Neural cell (in vitro differentiated cells): ENCODE data around the gene SERINC2. TPM values are rescaled to one million over a fixed set of nuclear protein-coding genes. Genes with fewer than 3 reads are reported as not detected.
"Not testable (repeated sequence)": the region's sequence is repeated elsewhere in the genome, so short reads cannot be mapped to it uniquely, and the experiment has no call there.

ENCODE experiments used
- H2AFZ ChIP-seq: fragments of 200-600, 300-800 bp; sonication (generic), shearing (Covaris generic); 2 replicates; pipeline ENCODE4 v1.6.0; 2014; ENCODE audit warnings: low read depth, mild to moderate bottlenecking, antibody characterized with exemption, low read length, moderate library complexity
- H3F3A ChIP-seq: fragments of 200-600 bp; shearing (Covaris generic); 2 replicates; pipeline ENCODE4 v1.6.1; 2016; ENCODE audit warnings: mild to moderate bottlenecking, moderate library complexity, mixed read lengths, antibody characterized with exemption, low read length; ENCODE audit not compliant: insufficient read depth, poor library complexity, severe bottlenecking
- H3K27ac ChIP-seq: fragments of 200-600, 300-800 bp; sonication (generic), shearing (Covaris generic); 2 replicates; pipeline ENCODE4 v1.5.1; 2014; ENCODE audit warnings: mild to moderate bottlenecking, low read length, moderate library complexity
- H3K27me3 ChIP-seq: fragments of 300-800, 200-600 bp; sonication (generic), shearing (Covaris generic); 2 replicates; pipeline ENCODE4 v1.6.0; 2014; ENCODE audit warnings: mild to moderate bottlenecking, low read depth, low read length, moderate library complexity; ENCODE audit not compliant: insufficient read depth
- H3K36me3 ChIP-seq: fragments of 300-800, 200-600 bp; sonication (generic), shearing (Covaris generic); 2 replicates; pipeline ENCODE4 v1.5.1; 2014; ENCODE audit warnings: mild to moderate bottlenecking, antibody characterized with exemption, low read length, moderate library complexity; ENCODE audit not compliant: insufficient read depth
- H3K4me2 ChIP-seq: fragments of 300-800, 200-600 bp; sonication (generic), shearing (Covaris generic); 2 replicates; pipeline ENCODE4 v1.6.0; 2014; ENCODE audit warnings: mild to moderate bottlenecking, low read length
- H3K4me3 ChIP-seq: fragments of 300-800, 200-600 bp; sonication (generic), shearing (Covaris generic); 2 replicates; pipeline ENCODE4 v1.5.1; 2014; ENCODE audit warnings: mild to moderate bottlenecking, low read length, moderate library complexity
- H3K79me2 ChIP-seq: fragments of 200-600 bp; shearing (Covaris generic); replicated peaks from 2 replicates; pipeline ENCODE4 v1.6.0; 2014; ENCODE audit warnings: mild to moderate bottlenecking, low read length, moderate library complexity; ENCODE audit not compliant: insufficient read depth
- H3K9ac ChIP-seq: fragments of 300-800, 200-600 bp; sonication (generic), shearing (Covaris generic); 2 replicates; pipeline ENCODE4 v1.6.1; 2016; ENCODE audit warnings: mild to moderate bottlenecking, low read length, mixed read lengths
- H3K9me2 ChIP-seq: fragments of 200-600 bp; shearing (Covaris generic); 2 replicates; pipeline ENCODE4 v1.6.1; 2016; ENCODE audit warnings: mild to moderate bottlenecking, low read length, mixed read lengths; ENCODE audit not compliant: insufficient read depth
- H3K9me3 ChIP-seq: fragments of 200-600, 300-800 bp; sonication (generic), shearing (Covaris generic); 2 replicates; pipeline ENCODE4 v1.6.1; 2016; ENCODE audit warnings: mild to moderate bottlenecking, mixed run types, low read length, moderate library complexity, mixed read lengths
- H4K20me1 ChIP-seq: fragments of 200-600 bp; shearing (Covaris generic); 2 replicates; pipeline ENCODE4 v1.6.1; 2016; ENCODE audit warnings: mild to moderate bottlenecking, mixed run types; ENCODE audit not compliant: insufficient read depth
- CTCF ChIP-seq: fragments of 450-650 bp; IDR thresholded peaks from 2 replicates; pipeline ENCODE4 v1.5.1; 2014; ENCODE audit warnings: antibody characterized with exemption, mild to moderate bottlenecking, moderate library complexity; ENCODE audit not compliant: poor library complexity, severe bottlenecking
- EP300 ChIP-seq: fragments of 450-650 bp; conservative IDR thresholded peaks from 2 replicates; pipeline ENCODE4 v1.6.1; 2014; ENCODE audit warnings: antibody characterized with exemption, mild to moderate bottlenecking, moderate library complexity; ENCODE audit not compliant: poor library complexity, severe bottlenecking
- EZH2 ChIP-seq: fragments of 200-600, 300-800 bp; shearing (Covaris generic), sonication (generic); IDR thresholded peaks from 2 replicates; pipeline ENCODE4 v1.6.1; 2014; ENCODE audit warnings: antibody characterized with exemption, low read length, borderline replicate concordance, mild to moderate bottlenecking; ENCODE audit not compliant: insufficient read depth, poor library complexity, severe bottlenecking
- MXI1 ChIP-seq: fragments of 450-650 bp; conservative IDR thresholded peaks from 2 replicates; pipeline ENCODE4 v1.6.1; 2014; ENCODE audit warnings: antibody characterized with exemption, mild to moderate bottlenecking; ENCODE audit not compliant: poor library complexity, severe bottlenecking
- POLR2AphosphoS5 ChIP-seq: IDR thresholded peaks from 2 replicates; pipeline ENCODE4 v1.6.1; 2012
- RAD21 ChIP-seq: fragments of 450-650 bp; conservative IDR thresholded peaks from 2 replicates; pipeline ENCODE4 v1.6.1; 2014; ENCODE audit warnings: antibody characterized with exemption, mild to moderate bottlenecking, moderate library complexity
- REST ChIP-seq: IDR thresholded peaks from 2 replicates; pipeline ENCODE4 v1.6.1; 2012; ENCODE audit warnings: borderline replicate concordance
- SMC3 ChIP-seq: fragments of 450-650 bp; conservative IDR thresholded peaks from 2 replicates; pipeline ENCODE4 v1.6.1; 2014; ENCODE audit warnings: antibody characterized with exemption, mild to moderate bottlenecking, moderate library complexity; ENCODE audit not compliant: poor library complexity
- TAF1 ChIP-seq: IDR thresholded peaks from 2 replicates; pipeline ENCODE4 v1.6.1; 2012; ENCODE audit warnings: low read depth
- polyA plus RNA-seq: library from polyadenylated mRNA; depleted of rRNA; stranded (reverse); fragments of >200 nt; gene quantifications from 2 replicates; pipeline ENCODE4 v1.2.3, GENCODE V29; 2014

Gene SERINC2
- polyA plus RNA-seq, 1 donor from 2014 or later: 8.6 TPM

DNA sequence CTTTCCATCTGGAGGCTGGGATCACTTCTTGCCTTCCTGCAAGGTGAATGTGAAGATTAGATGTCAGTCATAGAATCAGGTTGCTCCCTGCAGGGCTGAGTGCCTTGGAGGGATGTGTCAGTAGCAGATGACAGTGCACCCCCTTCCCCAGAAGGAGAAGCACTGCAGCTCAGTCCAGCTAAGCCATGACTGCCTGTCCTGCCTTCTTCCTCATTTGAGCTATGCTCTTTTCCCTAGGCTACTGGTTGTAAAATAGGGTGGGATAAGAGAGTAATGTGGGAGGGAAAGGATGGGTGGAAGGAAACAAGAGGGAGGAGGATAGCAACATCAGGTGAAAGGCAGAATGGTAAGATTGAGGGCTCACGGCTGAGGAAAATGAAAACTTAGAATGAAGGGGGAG is 29.0 kb upstream of the SERINC2 start:
- Histone ChIP-seq H3F3A (no peaks in the 10 kb centered on the region), H4K20me1 (no peaks in the 10 kb centered on the region), H3K27ac (no peak overlapping the region), H3K9me2 (no peaks in the 10 kb centered on the region), H3K4me2 (no peak overlapping the region), H3K9ac (no peak overlapping the region), H2AFZ (no peak overlapping the region), H3K36me3 (no peaks in the 10 kb centered on the region), H3K79me2 (no peaks in the 10 kb centered on the region), H3K9me3 (no peaks in the 10 kb centered on the region), H3K27me3 (no peaks in the 10 kb centered on the region), H3K4me3 (no peak overlapping the region)
- TF ChIP-seq RAD21: no peak
- no peak for TF ChIP-seq CTCF
- no peak for TF ChIP-seq POLR2AphosphoS5
- no peak for TF ChIP-seq TAF1
- TF ChIP-seq EP300: no peak
- no peak for TF ChIP-seq EZH2
- no peak for TF ChIP-seq SMC3
- no peak for TF ChIP-seq MXI1
- TF ChIP-seq REST: no peak

- H3K27me3 ChIP-seq, H3K79me2 ChIP-seq, H4K20me1 ChIP-seq, H3F3A ChIP-seq, H3K4me3 ChIP-seq, H3K27ac ChIP-seq, H3K4me2 ChIP-seq, H3K9ac ChIP-seq, H3K9me2 ChIP-seq, H3K36me3 ChIP-seq, H2AFZ ChIP-seq, H3K9me3 ChIP-seq: not testable (repeated sequence)
Observed at GRCh38 chr1:31386576-31387243, 26.3 kb upstream of the SERINC2 start.

DNA sequence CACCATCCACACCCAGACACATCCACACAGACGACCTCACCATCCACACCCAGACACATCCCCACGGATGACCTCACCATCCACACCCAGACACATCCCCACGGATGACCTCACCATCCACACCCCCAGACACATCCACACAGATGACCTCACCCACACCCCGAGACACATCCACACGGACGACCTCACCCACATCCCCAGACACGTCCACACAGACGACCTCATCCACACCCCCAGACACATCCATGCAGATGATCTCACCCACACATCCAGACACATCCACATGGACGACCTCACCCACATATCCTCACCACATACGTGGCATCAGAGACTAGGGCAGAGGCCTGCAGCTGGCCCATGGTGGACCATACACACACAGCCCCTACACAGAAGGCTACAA is 25.4 kb upstream of the SERINC2 start:
- Histone ChIP-seq H3F3A (no peaks in the 10 kb centered on the region), H3K27ac (no peak overlapping the region), H3K4me3 (no peak overlapping the region), H2AFZ (no peak overlapping the region), H3K27me3 (no peaks in the 10 kb centered on the region), H3K9ac (no peak overlapping the region), H3K4me2 (no peak overlapping the region), H3K9me2 (no peaks in the 10 kb centered on the region), H3K79me2 (no peaks in the 10 kb centered on the region), H3K36me3 (no peaks in the 10 kb centered on the region), H4K20me1 (no peaks in the 10 kb centered on the region), H3K9me3 (no peaks in the 10 kb centered on the region)
- TF ChIP-seq REST: no peak
- TF ChIP-seq EP300: no peak
- no peak for TF ChIP-seq TAF1
- TF ChIP-seq SMC3: no peak
- TF ChIP-seq CTCF: no peak
- no peak for TF ChIP-seq MXI1
